GM12801 (cell line): ENCODE results near the gene ZNF629.

ENCODE experiments used
- TF ChIP-seq, protein P1 (sequence below): IDR thresholded peaks from one replicate; pipeline ENCODE4 v1.5.1; 2011; ENCODE audit warnings: control low read depth; ENCODE audit not compliant: insufficient read length; ENCODE audit errors: extremely low read depth

The ZNF629 gene

DNA sequence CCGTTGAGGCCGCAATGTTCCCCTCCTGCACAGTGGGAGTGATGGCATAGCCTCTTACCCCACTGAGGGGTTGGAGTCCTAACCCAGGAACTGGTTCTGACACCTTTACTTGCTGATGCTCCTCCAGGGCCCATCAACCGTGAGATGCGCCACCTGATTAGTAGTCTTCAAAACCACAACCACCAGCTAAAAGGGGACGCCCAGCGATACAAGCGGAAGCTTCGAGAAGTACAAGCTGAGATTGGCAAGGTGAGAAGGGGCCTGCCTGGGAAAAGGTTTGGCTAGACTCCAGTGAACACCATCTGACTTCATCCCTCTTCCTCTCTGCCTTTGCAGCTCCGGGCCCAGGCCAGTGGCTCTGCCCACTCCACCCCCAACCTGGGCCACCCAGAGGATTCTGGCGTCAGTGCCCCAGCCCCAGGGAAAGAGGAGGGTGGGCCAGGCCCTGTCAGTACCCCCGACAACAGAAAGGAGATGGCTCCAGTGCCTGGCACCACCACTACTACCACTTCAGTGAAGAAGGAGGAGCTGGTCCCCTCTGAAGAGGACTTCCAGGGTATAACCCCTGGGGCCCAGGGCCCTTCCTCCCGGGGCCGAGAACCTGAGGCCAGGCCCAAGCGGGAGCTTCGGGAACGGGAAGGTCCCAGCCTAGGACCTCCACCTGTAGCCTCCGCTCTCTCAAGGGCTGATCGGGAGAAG, 19.1 kb downstream of the ZNF629 start:
- TF ChIP-seq, protein P1, sequence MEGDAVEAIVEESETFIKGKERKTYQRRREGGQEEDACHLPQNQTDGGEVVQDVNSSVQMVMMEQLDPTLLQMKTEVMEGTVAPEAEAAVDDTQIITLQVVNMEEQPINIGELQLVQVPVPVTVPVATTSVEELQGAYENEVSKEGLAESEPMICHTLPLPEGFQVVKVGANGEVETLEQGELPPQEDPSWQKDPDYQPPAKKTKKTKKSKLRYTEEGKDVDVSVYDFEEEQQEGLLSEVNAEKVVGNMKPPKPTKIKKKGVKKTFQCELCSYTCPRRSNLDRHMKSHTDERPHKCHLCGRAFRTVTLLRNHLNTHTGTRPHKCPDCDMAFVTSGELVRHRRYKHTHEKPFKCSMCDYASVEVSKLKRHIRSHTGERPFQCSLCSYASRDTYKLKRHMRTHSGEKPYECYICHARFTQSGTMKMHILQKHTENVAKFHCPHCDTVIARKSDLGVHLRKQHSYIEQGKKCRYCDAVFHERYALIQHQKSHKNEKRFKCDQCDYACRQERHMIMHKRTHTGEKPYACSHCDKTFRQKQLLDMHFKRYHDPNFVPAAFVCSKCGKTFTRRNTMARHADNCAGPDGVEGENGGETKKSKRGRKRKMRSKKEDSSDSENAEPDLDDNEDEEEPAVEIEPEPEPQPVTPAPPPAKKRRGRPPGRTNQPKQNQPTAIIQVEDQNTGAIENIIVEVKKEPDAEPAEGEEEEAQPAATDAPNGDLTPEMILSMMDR: no peak

DNA sequence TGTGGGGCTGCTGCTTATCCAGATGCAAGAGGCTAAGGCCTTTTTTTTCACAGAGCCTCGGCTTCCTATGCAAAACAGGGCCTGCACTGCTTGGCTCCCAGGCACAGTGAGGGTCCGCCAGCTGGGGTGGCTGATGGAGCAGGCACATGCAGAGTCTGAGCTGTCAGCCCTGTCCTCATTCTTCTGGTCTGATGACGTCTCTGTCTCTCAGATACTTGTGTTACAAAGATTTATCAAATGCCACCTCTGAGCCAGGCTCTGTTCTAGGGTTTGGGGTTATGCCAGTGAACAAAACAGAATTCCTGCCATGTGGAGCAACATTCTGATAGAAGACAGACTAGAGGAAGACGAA, 20.1 kb downstream of the ZNF629 start:
- TF ChIP-seq, protein P1: no peak

DNA sequence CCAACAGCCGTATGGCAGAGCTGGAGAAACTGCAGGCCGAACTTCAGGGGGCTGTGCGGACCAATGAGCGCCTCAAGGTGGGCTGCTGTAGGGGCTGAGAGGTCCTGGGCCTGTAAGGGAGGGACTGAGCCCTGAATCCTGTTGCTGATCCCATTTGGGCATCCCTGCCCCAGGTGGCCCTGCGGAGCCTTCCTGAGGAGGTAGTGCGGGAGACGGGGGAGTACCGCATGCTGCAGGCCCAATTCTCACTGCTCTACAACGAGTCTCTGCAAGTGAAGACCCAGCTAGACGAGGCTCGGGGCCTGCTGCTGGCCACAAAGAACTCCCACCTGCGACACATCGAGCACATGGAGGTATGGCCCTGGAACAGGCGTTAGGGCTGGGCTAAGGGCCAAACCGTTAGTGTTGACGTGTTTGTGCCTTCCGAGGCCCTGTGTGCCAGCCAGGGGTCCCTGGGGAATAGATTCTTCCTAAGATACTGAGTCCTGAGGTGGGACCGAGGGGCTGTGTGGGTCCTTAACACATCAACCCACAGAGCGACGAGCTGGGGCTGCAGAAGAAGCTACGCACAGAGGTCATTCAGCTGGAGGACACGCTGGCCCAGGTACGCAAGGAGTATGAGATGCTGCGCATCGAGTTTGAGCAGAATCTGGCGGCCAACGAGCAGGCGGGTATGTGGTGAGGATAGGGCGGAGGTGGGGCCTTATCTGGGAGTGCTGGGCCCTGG, 20.6 kb downstream of the ZNF629 start:
- TF ChIP-seq, protein P1: no peak

- TF ChIP-seq, protein P1: no peak
These were observed 22.1 kb downstream of the ZNF629 start for GRCh38 chr16:30764816-30765465.

GRCh38 chr16:30764086-30764485, 22.9 kb downstream of the ZNF629 start:
- TF ChIP-seq, protein P1: no peak

- TF ChIP-seq, protein P1: no peak
These were observed 23.8 kb downstream of the ZNF629 start for GRCh38 chr16:30762991-30763725.
